Measurements from ENCODE around the gene PPP2R2C. TPM values are rescaled to one million over a fixed set of nuclear protein-coding genes. Genes with fewer than 3 reads are reported as not detected.

PPP2R2C gene
- total RNA-seq, 2 donors from 2014 or later: 0.66 to 0.78 TPM

DNA sequence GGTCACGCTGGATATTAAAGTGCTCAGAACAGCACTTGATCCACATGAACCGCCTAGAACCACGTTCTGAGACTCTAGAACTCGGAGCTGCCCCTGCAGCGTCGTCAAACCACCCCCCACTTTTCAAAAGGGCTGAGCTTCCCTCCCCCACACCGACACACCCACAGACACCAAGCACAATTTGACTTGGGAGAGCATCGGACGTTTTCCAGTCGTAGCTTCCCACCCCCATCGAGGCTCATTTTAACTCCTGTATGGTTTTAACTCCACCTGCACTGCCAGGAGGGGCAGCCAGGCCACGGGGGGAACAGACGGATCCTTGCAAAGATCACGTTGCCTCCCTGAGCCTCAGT is 26.3 kb downstream of the PPP2R2C start:
- intact Hi-C loops (cut with DNase I): no loop called here
- ATAC-seq (no peak), DNase-seq (no peak)
- Histone ChIP-seq H3K9me3 (no peaks in the 10 kb centered on the region), H3K27me3 (no peaks in the 10 kb centered on the region), H3K36me3 (replicated peaks in 1 of 2; ENCODE audit: insufficient read depth in 1 of 2, low read depth in 2 of 2) (no peaks in the 10 kb centered on the region), H3K4me1 (no peaks in the 10 kb centered on the region), H3K4me3 (no peak overlapping the region), H3K27ac (no peak overlapping the region)
- WGBS, 2 donors: 62 to 68% methylated on average over 14 of the region's 14 CpGs
- no peak for TF ChIP-seq POLR2A (IDR thresholded peaks at IDR 0.05)
- TF ChIP-seq, protein P1, sequence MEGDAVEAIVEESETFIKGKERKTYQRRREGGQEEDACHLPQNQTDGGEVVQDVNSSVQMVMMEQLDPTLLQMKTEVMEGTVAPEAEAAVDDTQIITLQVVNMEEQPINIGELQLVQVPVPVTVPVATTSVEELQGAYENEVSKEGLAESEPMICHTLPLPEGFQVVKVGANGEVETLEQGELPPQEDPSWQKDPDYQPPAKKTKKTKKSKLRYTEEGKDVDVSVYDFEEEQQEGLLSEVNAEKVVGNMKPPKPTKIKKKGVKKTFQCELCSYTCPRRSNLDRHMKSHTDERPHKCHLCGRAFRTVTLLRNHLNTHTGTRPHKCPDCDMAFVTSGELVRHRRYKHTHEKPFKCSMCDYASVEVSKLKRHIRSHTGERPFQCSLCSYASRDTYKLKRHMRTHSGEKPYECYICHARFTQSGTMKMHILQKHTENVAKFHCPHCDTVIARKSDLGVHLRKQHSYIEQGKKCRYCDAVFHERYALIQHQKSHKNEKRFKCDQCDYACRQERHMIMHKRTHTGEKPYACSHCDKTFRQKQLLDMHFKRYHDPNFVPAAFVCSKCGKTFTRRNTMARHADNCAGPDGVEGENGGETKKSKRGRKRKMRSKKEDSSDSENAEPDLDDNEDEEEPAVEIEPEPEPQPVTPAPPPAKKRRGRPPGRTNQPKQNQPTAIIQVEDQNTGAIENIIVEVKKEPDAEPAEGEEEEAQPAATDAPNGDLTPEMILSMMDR (IDR thresholded peaks at IDR 0.05): no peak

DNA sequence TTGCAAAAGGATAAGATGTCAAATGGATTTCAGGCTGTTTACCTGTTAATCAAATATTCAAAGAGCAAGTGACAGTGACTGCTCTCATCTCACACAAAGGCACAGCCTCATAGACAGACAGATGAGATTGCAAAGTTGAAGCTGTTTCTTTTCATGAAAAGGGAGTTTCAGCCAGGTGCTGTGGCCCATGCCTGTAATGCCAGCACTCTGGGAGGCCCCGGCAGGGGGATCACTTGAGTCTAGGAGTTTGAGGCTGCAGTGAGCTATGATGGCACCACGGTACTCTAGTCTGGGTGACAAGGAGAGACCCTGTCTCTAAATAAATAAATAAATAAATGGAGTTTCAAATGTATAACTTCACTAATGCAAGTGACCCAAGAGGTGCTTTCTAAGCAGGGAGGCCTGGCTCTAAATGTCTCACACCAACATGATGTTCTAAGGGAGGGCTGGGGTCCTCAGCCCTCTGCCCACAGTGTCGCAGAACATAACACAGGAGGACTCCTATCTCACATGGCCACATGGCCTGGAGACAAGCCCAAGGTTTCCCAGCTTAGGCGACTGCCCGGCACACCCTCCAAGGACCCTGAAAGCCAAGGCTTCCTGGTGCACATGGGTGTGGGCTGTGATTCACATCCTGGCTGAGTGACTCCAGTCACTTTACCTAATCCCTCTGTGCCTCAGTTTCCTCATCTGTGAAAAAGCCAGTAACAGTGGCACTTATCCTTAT is 26.8 kb downstream of the PPP2R2C start:
- Histone ChIP-seq H3K9me3 (no peaks in the 10 kb centered on the region), H3K36me3 (replicated peaks in 1 of 2; ENCODE audit: insufficient read depth in 1 of 2, low read depth in 2 of 2) (no peaks in the 10 kb centered on the region), H3K4me1 (no peaks in the 10 kb centered on the region), H3K27me3 (no peaks in the 10 kb centered on the region), H3K27ac (no peak overlapping the region), H3K4me3 (no peak overlapping the region)
- ATAC-seq (no peak), DNase-seq (no peak)
- WGBS, 2 donors: 51 to 54% methylated on average over 5 of the region's 5 CpGs
- TF ChIP-seq, protein P1 (IDR thresholded peaks at IDR 0.05): no peak
- TF ChIP-seq POLR2A (IDR thresholded peaks at IDR 0.05): no peak
- intact Hi-C loops (cut with DNase I): no loop called here

- no peak for DNase-seq
- no peak overlapping the region for H3K27ac ChIP-seq
- no peaks in the 10 kb centered on the region for H3K4me1 ChIP-seq
- WGBS, 2 donors: 67 to 70% methylated on average over 6 of the region's 6 CpGs
- no peak overlapping the region for H3K4me3 ChIP-seq
- ATAC-seq: no peak
- intact Hi-C loops (cut with DNase I): no loop called here
- no peaks in the 10 kb centered on the region for H3K9me3 ChIP-seq
- no peaks in the 10 kb centered on the region for H3K27me3 ChIP-seq
- TF ChIP-seq, protein P1 (IDR thresholded peaks at IDR 0.05): no peak
- no peak for TF ChIP-seq POLR2A (IDR thresholded peaks at IDR 0.05)
- H3K36me3 ChIP-seq (replicated peaks in 1 of 2; ENCODE audit: insufficient read depth in 1 of 2, low read depth in 2 of 2): no peaks in the 10 kb centered on the region
Measured at GRCh38 chr4:6444582-6444981, 27.8 kb downstream of the PPP2R2C start.

- ATAC-seq (no peak), DNase-seq (no peak)
- Histone ChIP-seq H3K4me3 (no peak overlapping the region), H3K27me3 (no peaks in the 10 kb centered on the region), H3K4me1 (no peaks in the 10 kb centered on the region), H3K9me3 (no peaks in the 10 kb centered on the region), H3K36me3 (replicated peaks in 1 of 2; ENCODE audit: insufficient read depth in 1 of 2, low read depth in 2 of 2) (no peaks in the 10 kb centered on the region), H3K27ac (no peak overlapping the region)
- intact Hi-C loops (cut with DNase I): no loop called here
- 57 to 66% methylated on average over 11 to 20 of the region's 21 CpGs for WGBS, 2 donors
- TF ChIP-seq POLR2A (IDR thresholded peaks at IDR 0.05): no peak
- TF ChIP-seq, protein P1 (IDR thresholded peaks at IDR 0.05): no peak
Measured at GRCh38 chr4:6443035-6444023, 29.1 kb downstream of the PPP2R2C start.

Data from body of pancreas (tissue), 4 donors.